Gastroesophageal sphincter (tissue), 3 donors: Measurements from ENCODE around the gene NR2C1.

Experiments used
- CTCF ChIP-seq, 4 experiments: fragments of 200-600 bp in 2 of 4; fragments of 450-650 bp in 2 of 4; sonication (generic) in 1 of 4; IDR thresholded peaks; one replicate each; pipeline ENCODE4 v1.5.1; 2017 to 2019; ENCODE audit warnings: antibody characterized with exemption in 4 of 4, mild to moderate bottlenecking in 2 of 4, moderate library complexity in 2 of 4
- POLR2A ChIP-seq, 2 donors: fragments of 450-650 bp; IDR thresholded peaks; one replicate each; pipeline ENCODE4 v1.6.1; 2017; ENCODE audit warnings: antibody characterized with exemption in 2 of 2, mild to moderate bottlenecking in 2 of 2, moderate library complexity in 1 of 2
- POLR2AphosphoS5 ChIP-seq: sonication (generic); formaldehyde crosslinking; IDR thresholded peaks from one replicate; pipeline ENCODE4 v1.6.1; 2017; ENCODE audit warnings: antibody characterized with exemption

- TF ChIP-seq CTCF (IDR thresholded peaks at IDR 0.05) (peak in 1 of 4 experiments; percentile 42), POLR2AphosphoS5 (no peak), POLR2A (IDR thresholded peaks at IDR 0.05) (no peak)
Observed at GRCh38 chr12:94980577-94980976, 92.8 kb downstream of the NR2C1 start.
